HG03060 (cell line): Measurements from ENCODE around the gene ZNF593OS.

Experiments used
- ATAC-seq: cut with Tn5 transposase; IDR thresholded peaks from one replicate; pipeline ENCODE4 v1.9.1; 2021; ENCODE audit warnings: low read depth, moderate number of reproducible peaks; ENCODE audit not compliant: unreplicated experiment

Gene ZNF593OS

DNA sequence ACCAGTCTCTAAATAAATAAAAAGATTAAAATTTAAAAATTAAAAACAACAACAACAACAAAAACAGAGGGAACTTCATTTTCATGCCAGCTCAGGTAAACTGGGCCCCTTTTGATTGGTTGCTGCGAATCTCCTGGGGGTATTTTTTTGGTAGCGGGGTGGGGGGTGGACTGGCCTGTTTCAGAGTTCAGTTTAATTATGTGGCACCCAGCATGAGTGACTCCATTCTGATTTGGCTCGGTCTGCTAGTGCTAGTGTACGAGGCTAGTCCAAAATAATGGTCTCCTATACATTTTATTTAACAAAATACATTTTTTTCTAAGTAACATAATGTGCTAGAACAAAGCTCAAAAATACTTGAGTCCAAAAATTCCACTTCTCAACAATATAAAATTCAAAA is 41.9 kb downstream of the ZNF593OS start:
- no peak for ATAC-seq

DNA sequence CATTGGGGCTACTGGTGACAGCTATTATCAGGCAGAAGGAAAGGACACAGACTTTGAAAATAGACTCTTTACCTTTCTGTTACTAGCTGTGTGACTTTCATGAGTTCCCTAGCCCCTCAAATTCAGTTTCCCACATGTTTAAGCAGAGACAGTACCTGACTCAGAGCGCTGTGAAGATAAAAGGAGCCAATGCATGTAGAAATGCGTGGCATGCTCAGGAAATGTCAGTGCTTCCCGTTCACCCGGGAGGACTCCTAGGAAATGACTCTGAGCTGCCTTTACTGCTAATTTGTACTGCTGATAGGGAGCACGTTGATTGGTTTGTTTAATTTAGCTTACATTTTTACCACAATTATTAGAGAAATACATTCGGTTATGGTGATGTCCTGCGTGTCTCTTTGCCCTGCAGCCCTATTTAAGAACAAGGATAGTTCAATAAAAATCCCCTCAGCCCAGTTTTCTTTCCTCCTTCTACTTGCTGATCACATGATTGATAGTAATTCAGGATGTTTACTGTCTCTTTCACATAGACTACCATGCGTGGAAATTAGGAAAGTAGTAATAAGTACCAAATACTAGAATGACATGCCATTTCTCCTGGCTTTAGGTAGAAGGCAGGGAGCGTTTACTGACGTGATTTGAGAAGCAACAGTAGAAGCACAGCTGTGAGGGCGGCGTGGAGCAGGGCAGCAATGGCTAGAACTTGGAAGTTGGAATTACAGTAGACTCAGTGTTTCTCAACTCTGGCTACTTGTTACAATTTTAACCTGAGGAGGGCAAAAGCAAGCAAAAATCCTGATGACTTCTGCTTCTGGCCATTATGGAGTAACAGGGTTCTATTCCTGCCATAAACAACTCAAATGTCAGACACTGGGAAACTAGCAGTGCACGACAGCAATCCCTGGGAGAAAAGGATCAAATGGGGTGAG is 44.1 kb downstream of the ZNF593OS start:
- ATAC-seq: no peak

DNA sequence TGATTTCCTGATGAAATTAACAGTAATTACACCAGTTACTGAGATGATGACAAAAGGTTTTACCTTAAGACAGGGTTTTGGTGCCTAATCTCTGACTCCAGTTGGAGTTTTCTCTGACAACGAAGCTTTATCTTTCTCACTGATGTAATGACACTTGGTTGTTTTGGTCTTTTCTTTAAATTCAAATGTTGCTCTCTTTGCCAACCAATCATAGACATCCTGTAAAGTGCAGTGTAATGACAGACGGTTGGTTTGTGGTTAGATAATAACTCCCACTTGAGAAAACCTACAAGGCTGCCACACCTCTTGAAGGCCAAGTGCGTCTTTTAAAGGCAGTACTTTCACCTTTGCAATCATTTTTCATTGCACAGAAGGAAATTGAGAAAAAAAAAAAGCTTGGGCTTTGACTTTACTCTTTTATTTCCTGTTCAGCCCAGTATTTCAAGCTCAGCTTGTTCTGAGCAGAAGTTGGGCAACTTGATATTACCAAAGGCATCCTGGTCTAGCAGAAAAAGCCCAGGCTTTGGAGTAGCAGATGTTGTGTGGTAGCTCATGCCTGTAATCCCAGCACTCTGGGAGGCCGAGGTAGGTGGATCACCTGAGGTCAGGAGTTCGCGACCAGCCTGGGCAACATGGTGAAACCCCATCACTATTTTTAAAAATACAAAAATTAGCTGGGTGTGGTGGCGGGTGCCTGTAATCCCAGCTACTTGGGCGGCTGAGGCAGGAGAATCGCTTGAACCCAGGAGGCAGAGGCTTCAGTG is 45.1 kb downstream of the ZNF593OS start:
- peak; percentile 70 for ATAC-seq

DNA sequence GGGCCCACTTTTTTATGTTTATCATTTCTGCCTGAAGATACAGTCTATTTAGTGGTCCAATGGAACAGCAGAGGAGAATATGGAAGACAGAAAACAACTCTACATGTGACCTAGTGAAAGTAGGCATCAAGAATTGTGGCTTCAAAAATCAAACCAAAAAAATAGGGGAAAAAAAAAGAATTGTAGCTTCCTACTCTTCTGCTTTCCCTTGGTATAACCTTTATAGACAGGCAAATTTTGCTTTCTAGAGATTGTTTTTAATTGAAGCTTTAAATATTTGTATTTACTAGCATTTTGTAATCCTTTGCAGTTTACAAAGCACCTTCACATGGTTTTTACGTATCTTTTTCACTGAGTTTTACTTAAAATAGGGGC is 45.7 kb downstream of the ZNF593OS start:
- no peak for ATAC-seq

DNA sequence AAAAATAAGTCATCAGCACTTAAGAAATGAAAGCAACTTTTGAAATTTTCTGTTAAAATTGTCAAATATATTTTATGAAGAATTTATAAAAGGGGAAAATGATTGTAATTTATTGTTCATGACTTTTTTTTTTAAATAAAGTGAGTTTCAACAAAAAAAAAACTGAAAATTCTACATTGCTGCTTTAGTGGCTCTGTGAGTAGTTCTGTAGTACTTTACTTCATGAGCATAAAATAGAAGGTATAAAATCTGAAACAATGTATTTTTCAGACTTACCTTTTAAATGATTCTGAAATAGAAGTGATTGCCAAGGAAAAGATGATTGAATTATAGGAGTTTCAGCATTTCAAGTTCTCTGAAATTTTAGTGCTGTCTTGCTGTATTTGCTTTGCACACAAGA is 46.2 kb downstream of the ZNF593OS start:
- ATAC-seq: no peak

DNA sequence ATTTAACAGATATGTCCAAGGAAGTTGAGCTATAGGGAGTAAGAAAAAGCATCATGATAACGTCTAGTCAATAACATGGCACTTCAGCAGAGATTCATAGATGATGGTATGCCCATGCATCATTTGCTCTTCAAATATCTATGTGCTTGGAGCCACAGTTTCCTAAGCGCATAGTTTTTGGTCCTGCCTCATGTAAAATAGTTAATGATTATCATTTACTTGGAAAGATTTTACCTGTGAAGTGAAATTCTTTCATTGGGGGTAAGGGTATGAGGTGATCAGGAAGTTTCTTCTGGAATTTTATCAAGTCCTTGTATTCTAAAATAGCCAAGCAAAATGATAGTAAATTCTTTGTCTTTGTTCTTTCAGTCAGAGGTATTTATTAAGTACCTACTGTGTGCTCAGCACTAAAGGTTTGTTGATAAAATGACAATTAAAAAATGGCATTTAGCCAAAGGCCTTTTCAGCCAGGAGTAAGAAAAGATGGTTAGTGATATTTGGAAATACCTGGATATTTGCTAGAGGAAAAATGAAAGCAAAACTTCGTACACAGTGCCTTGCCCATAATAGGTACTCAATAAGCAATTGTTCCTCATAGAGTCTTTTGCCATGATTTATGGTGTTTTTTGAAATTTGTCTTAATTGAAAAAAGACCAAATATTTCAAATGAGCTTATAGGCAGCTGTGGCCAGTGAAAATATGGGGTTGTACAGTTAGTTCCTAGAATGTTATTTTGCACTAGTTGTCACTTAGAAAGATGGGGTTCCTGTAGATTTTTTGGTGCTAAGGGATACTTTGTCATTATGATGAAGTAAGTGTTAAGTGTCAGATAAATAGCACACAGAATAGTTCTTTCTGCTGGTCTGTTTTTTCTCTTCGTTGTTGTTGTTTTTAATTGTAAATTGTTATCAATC is 47.0 kb downstream of the ZNF593OS start:
- ATAC-seq: no peak

DNA sequence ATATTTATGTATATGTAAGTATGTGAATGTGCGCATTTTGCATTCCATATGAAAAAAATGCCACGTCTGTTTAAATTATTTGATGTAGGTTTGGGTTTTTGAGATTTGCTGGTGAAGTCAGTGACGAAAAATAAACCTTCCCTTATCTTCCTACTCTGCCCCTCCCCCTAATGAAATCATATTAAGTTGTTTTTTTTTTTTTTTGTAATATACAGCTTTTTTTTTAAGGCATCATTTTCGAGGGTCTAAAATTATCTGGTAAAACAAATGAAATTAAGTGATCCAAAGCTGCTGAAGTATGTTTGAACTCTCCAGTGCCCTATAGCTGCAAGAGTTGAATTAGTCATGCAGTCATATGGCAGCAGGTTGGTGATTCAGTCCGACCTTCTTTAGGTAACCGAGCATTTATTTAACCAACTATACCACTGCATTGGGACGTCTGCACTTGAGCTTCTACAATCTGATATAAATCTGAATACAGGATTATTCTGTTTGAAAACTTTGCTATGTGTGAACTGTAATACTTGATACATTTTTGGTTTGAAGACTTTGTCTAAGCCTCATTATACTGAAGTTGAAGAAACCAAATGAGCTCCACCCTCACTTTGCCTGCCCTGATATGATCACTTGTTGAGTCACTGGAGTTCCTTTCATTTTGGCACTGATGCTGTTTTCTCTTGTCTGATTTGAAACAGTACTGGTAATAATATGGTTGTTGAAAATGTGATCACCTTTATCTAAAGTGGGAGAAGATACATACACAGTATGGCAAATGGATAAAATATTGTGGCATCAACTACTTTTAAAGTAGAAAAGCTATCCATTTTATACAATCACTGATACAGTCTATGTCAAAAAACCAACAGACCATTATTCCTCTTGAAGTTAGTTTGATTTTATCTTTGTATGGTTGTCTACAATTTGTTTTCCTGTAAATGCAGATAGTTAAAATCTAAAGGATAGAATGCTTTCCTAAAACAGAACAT is 48.4 kb downstream of the ZNF593OS start:
- ATAC-seq: no peak

DNA sequence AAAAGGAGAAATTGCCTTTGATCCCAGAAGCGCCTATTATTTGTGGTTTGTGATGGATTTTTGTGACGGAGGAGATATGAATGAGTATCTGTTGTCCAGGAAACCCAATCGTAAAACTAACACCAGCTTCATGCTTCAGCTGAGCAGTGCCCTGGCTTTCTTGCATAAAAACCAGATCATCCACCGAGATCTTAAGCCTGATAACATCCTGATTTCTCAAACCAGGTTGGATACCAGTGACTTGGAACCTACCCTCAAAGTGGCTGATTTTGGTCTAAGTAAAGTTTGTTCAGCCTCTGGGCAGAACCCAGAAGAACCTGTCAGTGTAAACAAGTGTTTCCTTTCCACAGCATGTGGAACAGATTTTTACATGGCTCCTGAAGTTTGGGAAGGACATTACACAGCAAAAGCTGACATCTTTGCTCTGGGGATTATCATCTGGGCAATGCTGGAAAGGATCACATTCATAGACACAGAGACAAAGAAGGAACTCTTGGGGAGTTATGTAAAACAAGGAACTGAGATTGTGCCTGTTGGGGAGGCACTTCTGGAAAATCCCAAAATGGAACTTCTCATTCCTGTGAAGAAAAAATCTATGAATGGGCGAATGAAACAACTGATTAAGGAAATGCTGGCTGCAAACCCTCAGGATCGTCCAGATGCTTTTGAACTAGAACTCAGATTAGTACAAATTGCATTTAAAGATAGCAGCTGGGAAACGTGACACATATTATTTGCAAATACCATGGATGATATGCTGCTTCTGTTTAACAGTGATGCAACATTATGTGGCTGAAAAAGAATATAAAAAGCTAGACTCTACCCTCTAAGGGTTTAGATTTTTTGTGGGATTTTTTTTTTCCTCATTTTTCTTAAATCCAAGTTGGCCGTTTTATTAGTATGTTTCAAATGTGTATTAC is 49.5 kb downstream of the ZNF593OS start:
- ATAC-seq: no peak

DNA sequence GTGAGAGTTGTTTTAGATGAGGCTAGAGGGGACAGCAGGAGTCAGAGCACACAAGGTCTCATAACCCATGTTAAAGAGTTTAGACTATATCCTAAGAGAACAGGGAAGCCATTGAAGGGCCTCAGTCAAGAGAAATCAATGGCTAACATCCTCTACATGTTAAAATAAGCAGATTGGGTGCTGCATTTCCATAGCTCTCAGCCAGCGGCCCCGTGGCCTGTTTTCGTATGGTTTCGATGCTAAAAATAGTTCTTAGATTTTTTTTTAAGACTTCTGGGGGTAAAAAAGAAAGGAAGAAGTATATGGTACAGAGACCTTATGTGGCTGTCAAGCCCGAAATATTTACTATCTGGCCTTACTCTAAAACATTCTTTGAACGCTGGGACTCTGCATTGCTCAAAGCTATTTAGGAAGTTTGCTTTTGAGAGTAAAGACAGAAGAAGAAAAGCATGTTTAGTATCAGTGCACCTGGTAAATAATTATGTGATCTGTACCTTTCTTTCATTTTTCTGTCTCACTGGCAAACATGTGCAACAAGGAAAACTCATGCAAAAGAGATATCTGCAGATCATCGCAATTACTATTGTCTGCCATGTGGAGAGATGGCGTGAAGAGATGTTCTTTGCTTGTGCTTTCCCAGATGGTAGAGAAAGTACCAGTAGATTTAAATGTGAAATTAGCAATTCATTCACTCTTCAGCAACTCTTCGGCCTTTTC is 51.6 kb downstream of the ZNF593OS start:
- ATAC-seq: no peak
